IPS-15b (cell line): ENCODE results near the gene TRIP10.
"Not testable (repeated sequence)": the region's sequence is repeated elsewhere in the genome, so short reads cannot be mapped to it uniquely, and the experiment has no call there.

Experiments used
- H3K27me3 ChIP-seq: one replicate; pipeline ENCODE4 v1.6.1; 2013; ENCODE audit warnings: low read length; ENCODE audit not compliant: control insufficient read depth, insufficient read depth
- H3K36me3 ChIP-seq: one replicate; pipeline ENCODE4 v1.6.1; 2013; ENCODE audit warnings: low read length; ENCODE audit not compliant: control insufficient read depth, insufficient read depth
- H3K4me1 ChIP-seq: one replicate; pipeline ENCODE4 v1.6.1; 2013; ENCODE audit warnings: mild to moderate bottlenecking, low read length; ENCODE audit not compliant: control insufficient read depth, insufficient read depth
- H3K4me3 ChIP-seq: one replicate; pipeline ENCODE4 v1.5.1; 2013; ENCODE audit warnings: low read depth, low read length
- H3K9ac ChIP-seq: one replicate; pipeline ENCODE4 v1.6.1; 2013; ENCODE audit warnings: low read depth, mild to moderate bottlenecking, low read length
- H3K9me3 ChIP-seq: one replicate; pipeline ENCODE4 v1.6.1; 2013; ENCODE audit warnings: mild to moderate bottlenecking, low read length; ENCODE audit not compliant: control insufficient read depth, insufficient read depth

Gene TRIP10

DNA sequence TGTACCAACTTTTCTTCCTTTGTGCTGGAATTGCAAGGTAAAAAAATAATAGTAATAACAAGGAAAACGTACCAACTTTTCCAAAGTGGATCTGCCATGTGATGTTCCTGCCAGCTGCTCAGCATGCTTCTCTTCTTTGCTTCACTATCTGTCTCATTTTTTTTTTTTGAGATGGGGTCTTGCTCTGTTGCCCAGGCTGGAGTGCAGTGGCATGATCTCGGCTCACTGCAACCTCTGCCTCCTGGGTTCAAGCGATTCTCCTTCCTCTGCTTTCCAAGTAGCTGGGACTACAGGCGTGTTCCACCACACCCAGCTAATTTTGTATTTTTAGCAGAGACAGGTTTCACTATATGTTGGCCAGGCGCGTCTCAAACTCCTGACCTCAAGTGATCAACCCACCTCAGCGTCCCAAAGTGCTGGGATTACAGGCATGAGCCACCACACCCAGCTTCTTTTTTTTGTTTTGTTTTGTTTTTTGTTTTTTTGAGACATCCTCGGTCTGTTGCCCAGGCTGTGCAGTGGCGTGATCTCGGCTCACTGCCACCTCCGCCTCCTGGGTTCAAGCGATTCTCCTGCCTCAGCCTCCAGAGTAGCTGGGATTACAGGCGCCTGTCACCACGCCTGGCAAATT lies 60.8 kb downstream of the TRIP10 start:
- not testable (repeated sequence) for H3K36me3 ChIP-seq, H3K9ac ChIP-seq, H3K27me3 ChIP-seq, H3K9me3 ChIP-seq, H3K4me1 ChIP-seq, H3K4me3 ChIP-seq

DNA sequence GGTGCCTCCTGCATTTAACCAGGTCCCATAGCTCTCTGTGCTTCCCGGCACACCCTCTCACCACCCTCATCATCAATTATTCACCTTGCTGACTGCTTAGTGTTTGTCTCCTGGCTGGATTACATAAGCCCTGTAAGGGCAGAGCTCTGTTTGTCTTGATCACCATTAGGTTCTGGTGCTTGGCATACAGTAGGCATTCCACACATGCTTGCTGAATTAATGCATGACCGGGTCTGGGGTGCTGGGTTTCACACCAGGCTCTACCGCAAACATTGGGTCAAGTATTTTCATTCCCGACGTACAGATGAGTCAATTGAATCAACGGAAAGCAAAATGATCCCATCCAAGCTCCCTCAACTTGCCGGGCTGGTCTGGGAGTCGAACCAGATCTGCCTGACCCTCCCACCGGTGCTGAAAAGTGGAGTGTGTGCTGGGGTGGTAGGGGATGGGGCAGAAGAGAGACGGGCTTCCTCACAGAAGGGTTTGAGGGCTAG lies 61.6 kb downstream of the TRIP10 start:
- Histone ChIP-seq H3K9ac (peak overlapping the region; percentile 70), H3K4me3 (peak overlapping the region; percentile 58), H3K27me3 (no peaks in the 10 kb centered on the region), H3K4me1 (peaks cover 5% of the 10 kb centered on the region), H3K36me3 (no peaks in the 10 kb centered on the region), H3K9me3 (no peaks in the 10 kb centered on the region)
